ENCODE measurements around the gene ADM2.

ADM2 gene

GRCh38 chr22:50461979-50462540, 19.3 kb upstream of the ADM2 start:
- Histone ChIP-seq H3K9ac (ENCODE audit: low read length) (no peak overlapping the region), H3K9me3 (replicated peaks; ENCODE audit: insufficient read depth, low read length) (no peaks in the 10 kb centered on the region), H3K79me2 (ENCODE audit: low read length) (no peaks in the 10 kb centered on the region), H3K36me3 (replicated peaks; ENCODE audit: insufficient read depth, low read length) (no peaks in the 10 kb centered on the region; the same call in none of the 2 replicates), H2AFZ (ENCODE audit: low read length) (no peak overlapping the region), H3K27me3 (replicated peaks; ENCODE audit: insufficient read depth, low read length) (no peaks in the 10 kb centered on the region), H3K4me2 (ENCODE audit: low read depth, low read length) (no peak overlapping the region), H3F3A (ENCODE audit: insufficient read depth, low read length) (no peaks in the 10 kb centered on the region), H3K4me3 (ENCODE audit: low read length) (no peak overlapping the region), H3K27ac (ENCODE audit: low read length) (no peak overlapping the region), H3K4me1 (ENCODE audit: low read length) (no peaks in the 10 kb centered on the region), H3K9me2 (replicated peaks; ENCODE audit: insufficient read depth, low read length) (no peaks in the 10 kb centered on the region), H4K20me1 (ENCODE audit: insufficient read depth, low read length) (no peaks in the 10 kb centered on the region)
- no peak for DNase-seq
- TF ChIP-seq CTCF (IDR thresholded peaks at IDR 0.05; ENCODE audit: low read length) = no peak
- no peak for TF ChIP-seq EZH2 (optimal IDR thresholded peaks at IDR 0.05; ENCODE audit: low read depth, low read length)
- TF ChIP-seq EZH2phosphoT487 (IDR thresholded peaks at IDR 0.05; ENCODE audit: low read length) = no peak

- no peak overlapping the region for H3K27ac ChIP-seq (ENCODE audit: low read length)
These were observed 18.0 kb upstream of the ADM2 start for GRCh38 chr22:50463188-50463900.

GRCh38 chr22:50464451-50464850, 16.9 kb upstream of the ADM2 start:
- Histone ChIP-seq H3K4me1 (ENCODE audit: low read length) (peaks cover 6% of the 10 kb centered on the region), H3K9me2 (replicated peaks; ENCODE audit: insufficient read depth, low read length) (no peaks in the 10 kb centered on the region), H3F3A (ENCODE audit: insufficient read depth, low read length) (peaks cover 6% of the 10 kb centered on the region; the same call in 1 of the 2 replicates), H3K9me3 (replicated peaks; ENCODE audit: insufficient read depth, low read length) (no peaks in the 10 kb centered on the region), H3K27ac (ENCODE audit: low read length) (no peak overlapping the region), H4K20me1 (ENCODE audit: insufficient read depth, low read length) (no peaks in the 10 kb centered on the region), H3K4me3 (ENCODE audit: low read length) (no peak overlapping the region), H3K9ac (ENCODE audit: low read length) (no peak overlapping the region), H2AFZ (ENCODE audit: low read length) (no peak overlapping the region), H3K27me3 (replicated peaks; ENCODE audit: insufficient read depth, low read length) (no peaks in the 10 kb centered on the region), H3K79me2 (ENCODE audit: low read length) (peaks cover 23% of the 10 kb centered on the region), H3K36me3 (replicated peaks; ENCODE audit: insufficient read depth, low read length) (no peaks in the 10 kb centered on the region; the same call in none of the 2 replicates), H3K4me2 (ENCODE audit: low read depth, low read length) (no peak overlapping the region)
- no peak for TF ChIP-seq CTCF (IDR thresholded peaks at IDR 0.05; ENCODE audit: low read length)
- no peak for TF ChIP-seq EZH2phosphoT487 (IDR thresholded peaks at IDR 0.05; ENCODE audit: low read length)
- no peak for TF ChIP-seq EZH2 (optimal IDR thresholded peaks at IDR 0.05; ENCODE audit: low read depth, low read length)
- DNase-seq = no peak

More at GRCh38 chr22:50463188-50463900, 18.0 kb upstream of the ADM2 start:
- Histone ChIP-seq H3K27me3 (replicated peaks; ENCODE audit: insufficient read depth, low read length) (no peaks in the 10 kb centered on the region), H3K36me3 (replicated peaks; ENCODE audit: insufficient read depth, low read length) (no peaks in the 10 kb centered on the region; the same call in none of the 2 replicates), H4K20me1 (ENCODE audit: insufficient read depth, low read length) (no peaks in the 10 kb centered on the region), H3K4me2 (ENCODE audit: low read depth, low read length) (no peak overlapping the region), H3K4me3 (ENCODE audit: low read length) (no peak overlapping the region), H3K79me2 (ENCODE audit: low read length) (peaks cover 12% of the 10 kb centered on the region), H3K4me1 (ENCODE audit: low read length) (no peaks in the 10 kb centered on the region), H3K9me3 (replicated peaks; ENCODE audit: insufficient read depth, low read length) (no peaks in the 10 kb centered on the region), H3F3A (ENCODE audit: insufficient read depth, low read length) (no peaks in the 10 kb centered on the region), H3K9me2 (replicated peaks; ENCODE audit: insufficient read depth, low read length) (no peaks in the 10 kb centered on the region), H2AFZ (ENCODE audit: low read length) (no peak overlapping the region), H3K9ac (ENCODE audit: low read length) (no peak overlapping the region)
- DNase-seq = no peak
- TF ChIP-seq EZH2 (optimal IDR thresholded peaks at IDR 0.05; ENCODE audit: low read depth, low read length) (no peak), CTCF (IDR thresholded peaks at IDR 0.05; ENCODE audit: low read length) (no peak), EZH2phosphoT487 (IDR thresholded peaks at IDR 0.05; ENCODE audit: low read length) (no peak)
